GM18951 (cell line): ENCODE measurements around the gene CYB5D1.

ENCODE experiments used
- POLR2A ChIP-seq: IDR thresholded peaks from 4 replicates; pipeline ENCODE4 v1.6.1; 2011; ENCODE audit warnings: mild to moderate bottlenecking; ENCODE audit not compliant: insufficient read length, insufficient read depth; ENCODE audit errors: extremely low read depth
- in situ Hi-C: fragments of 300-500 bp; cut with MboI; formaldehyde crosslinking; loops from one replicate; pipeline ENCODE4 v1.12.0; 2022; ENCODE audit warnings: low sequenced_read_pairs, mixed read lengths, inconsistent platforms; ENCODE audit not compliant: unreplicated experiment

The CYB5D1 gene

GRCh38 chr17:7843536-7844291, 14.1 kb upstream of the CYB5D1 start:
- in situ Hi-C loops: no loop called here
- peak; percentile 68 for TF ChIP-seq POLR2A

DNA sequence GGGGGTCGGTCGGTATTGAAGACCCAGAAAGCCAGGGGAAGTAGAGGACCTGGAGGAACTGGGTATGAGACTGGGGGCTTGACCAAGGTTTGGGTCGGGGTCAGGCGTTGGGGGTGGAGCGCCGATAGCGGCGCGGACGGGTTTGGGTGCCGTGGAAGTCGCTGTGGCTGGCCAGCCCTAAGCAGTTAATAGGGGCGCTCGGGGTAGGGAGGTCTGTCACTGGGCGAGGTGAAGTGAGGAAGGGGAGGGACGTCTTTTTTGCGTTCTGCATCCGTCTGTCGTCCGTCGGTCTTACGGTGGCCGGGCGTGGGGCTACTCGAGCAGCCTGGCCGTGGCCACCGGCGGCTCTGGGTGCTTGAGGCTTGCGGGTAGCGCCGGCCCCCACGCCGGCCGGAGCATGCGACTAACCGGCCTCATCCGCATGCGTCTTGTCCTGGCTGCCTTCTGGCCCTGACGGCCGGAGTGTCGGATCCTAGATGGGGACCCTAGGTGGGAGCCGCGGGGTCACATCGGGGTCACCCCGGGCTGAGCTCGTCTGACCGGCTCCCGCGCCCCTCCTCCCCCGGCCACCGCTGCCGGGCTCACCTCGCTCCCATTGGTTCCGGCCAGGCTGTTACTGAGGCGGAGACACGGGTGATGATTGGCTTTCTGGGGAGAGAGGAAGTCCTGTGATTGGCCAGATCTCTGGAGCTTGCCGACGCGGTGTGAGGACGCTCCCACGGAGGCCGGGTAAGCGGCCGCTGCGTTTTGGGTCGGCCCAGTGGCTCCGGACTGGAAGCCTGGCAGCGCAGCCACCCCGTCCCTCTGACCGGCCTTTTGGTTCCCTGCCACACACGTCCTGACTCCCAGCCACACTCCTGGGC, 13.3 kb upstream of the CYB5D1 start:
- peak; percentile 43 for TF ChIP-seq POLR2A
- in situ Hi-C loops: no loop called here

DNA sequence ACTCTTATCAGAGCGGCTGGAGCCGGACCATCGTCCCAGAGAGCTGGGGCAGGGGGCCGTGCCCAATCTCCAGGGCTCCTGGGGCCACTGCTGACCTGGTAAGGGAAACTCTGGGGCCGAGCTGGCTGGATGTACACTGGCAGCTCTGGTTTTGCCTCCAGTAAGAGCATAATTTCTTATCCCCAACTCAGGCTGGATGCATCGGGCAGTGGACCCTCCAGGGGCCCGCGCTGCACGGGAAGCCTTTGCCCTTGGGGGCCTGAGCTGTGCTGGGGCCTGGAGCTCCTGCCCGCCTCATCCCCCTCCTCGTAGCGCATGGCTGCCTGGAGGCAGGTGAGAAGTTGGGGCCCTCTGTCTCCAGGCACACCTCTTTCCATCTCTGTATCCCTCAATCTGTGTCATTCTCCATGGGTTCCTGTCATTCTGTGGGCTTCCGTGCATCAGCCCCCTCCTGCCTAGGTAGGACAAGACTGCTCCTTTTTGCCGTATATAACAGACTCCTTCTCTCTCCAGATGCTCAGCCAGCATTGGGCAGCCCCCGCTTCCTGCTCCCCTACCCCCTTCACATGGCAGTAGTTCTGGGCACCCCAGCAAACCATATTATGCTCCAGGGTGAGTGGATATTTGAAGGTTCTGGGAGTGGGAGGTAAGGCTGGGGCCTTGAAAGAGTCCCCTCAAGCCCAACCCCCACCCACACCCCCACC, 12.3 kb upstream of the CYB5D1 start:
- in situ Hi-C loops: no loop called here
- TF ChIP-seq POLR2A: no peak

DNA sequence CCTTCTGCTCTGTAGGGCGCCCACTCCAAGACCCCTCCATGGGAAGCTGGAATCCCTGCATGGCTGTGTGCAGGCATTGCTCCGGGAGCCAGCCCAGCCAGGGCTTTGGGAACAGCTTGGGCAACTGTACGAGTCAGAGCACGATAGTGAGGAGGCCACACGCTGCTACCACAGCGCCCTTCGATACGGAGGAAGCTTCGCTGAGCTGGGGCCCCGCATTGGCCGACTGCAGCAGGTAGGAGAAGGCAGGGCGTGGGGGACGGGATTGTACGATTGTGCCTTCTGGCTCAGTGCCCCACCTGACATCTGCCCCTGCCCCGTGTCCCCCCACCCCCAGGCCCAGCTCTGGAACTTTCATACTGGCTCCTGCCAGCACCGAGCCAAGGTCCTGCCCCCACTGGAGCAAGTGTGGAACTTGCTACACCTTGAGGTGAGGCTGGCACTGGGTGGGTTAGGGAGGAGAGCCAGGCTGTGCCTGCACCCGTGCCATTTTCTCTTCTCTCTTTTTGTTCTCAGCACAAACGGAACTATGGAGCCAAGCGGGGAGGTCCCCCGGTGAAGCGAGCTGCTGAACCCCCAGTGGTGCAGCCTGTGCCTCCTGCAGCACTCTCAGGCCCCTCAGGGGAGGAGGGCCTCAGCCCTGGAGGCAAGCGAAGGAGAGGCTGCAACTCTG, 11.6 kb upstream of the CYB5D1 start:
- in situ Hi-C loops: no loop called here
- no peak for TF ChIP-seq POLR2A

DNA sequence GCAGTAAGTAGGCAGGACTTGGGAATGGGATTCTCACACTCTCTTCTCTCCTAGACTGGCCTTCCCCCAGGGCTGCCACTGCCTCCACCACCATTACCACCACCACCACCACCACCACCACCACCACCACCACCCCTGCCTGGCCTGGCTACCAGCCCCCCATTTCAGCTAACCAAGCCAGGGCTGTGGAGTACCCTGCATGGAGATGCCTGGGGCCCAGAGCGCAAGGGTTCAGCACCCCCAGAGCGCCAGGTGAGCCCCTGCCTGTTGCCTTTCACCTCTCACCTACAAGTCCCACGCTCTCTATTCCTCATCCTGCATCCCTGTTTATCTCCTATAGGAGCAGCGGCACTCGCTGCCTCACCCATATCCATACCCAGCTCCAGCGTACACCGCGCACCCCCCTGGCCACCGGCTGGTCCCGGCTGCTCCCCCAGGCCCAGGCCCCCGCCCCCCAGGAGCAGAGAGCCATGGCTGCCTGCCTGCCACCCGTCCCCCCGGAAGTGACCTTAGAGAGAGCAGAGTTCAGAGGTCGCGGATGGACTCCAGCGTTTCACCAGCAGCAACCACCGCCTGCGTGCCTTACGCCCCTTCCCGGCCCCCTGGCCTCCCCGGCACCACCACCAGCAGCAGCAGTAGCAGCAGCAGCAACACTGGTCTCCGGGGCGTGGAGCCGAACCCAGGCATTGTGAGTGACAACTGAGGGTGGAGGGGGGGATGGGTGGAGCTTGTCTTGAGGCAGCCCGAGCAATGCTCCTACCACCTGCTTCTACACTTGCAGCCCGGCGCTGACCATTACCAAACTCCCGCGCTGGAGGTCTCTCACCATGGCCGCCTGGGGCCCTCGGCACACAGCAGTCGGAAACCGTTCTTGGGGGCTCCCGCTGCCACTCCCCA, 10.8 kb upstream of the CYB5D1 start:
- no peak for TF ChIP-seq POLR2A
- in situ Hi-C loops: no loop called here

GRCh38 chr17:7848131-7848579, 9.6 kb upstream of the CYB5D1 start:
- no peak for TF ChIP-seq POLR2A
- in situ Hi-C loops: no loop called here

GRCh38 chr17:7848739-7849129, 9.1 kb upstream of the CYB5D1 start:
- in situ Hi-C loops: no loop called here
- no peak for TF ChIP-seq POLR2A

- in situ Hi-C loops: no loop called here
These were observed 8.6 kb upstream of the CYB5D1 start for GRCh38 chr17:7849130-7849750.

GRCh38 chr17:7849751-7850504, 7.9 kb upstream of the CYB5D1 start:
- in situ Hi-C loops: no loop called here
- no peak for TF ChIP-seq POLR2A

More at GRCh38 chr17:7849130-7849750, 8.6 kb upstream of the CYB5D1 start:
- no peak for TF ChIP-seq POLR2A

- no peak for TF ChIP-seq POLR2A
- in situ Hi-C loops: no loop called here
These were observed 6.9 kb upstream of the CYB5D1 start for GRCh38 chr17:7850701-7851437.

DNA sequence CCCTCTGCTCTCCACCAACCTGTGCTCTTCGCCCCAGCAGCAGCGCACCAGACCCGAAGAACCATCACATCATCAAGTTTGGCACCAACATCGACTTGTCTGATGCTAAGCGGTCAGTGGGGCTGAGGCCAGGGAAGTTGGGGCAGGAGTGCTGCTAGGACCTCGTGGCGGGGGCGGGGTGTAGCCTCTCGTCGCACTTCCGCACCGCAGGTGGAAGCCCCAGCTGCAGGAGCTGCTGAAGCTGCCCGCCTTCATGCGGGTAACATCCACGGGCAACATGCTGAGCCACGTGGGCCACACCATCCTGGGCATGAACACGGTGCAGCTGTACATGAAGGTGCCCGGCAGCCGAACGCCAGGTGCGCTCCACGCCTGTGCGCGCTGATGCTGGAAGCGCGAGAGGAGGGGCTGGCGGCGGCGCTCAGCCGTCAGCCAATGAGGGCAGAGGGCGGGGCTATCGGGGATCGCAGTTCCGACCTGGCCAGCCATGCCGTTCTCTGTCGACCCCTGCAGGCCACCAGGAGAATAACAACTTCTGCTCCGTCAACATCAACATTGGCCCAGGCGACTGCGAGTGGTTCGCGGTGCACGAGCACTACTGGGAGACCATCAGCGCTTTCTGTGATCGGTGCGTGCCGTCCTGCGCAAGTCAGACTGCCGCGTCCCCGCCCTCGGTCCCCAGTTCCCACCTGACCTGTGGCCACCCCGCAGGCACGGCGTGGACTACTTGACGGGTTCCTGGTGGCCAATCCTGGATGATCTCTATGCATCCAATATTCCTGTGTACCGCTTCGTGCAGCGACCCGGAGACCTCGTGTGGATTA, 6.2 kb upstream of the CYB5D1 start:
- TF ChIP-seq POLR2A: peak; percentile 59
- in situ Hi-C loops: no loop called here
